HepG2 (cell line): ENCODE data around the gene RRP9. TPM values are rescaled to one million over a fixed set of nuclear protein-coding genes. Genes with fewer than 3 reads are reported as not detected.

Source experiments
- ATAC-seq: fragments of 200-7000 bp; cut with Tn5 transposase; 3 replicates; pipeline ENCODE4 v1.9.1; 2020; ENCODE audit warnings: mild to moderate bottlenecking, moderate library complexity
- BruUV-seq: library from RNA; stranded (reverse); fragments of 400-500 nt; replicated peaks from 2 replicates; lab custom pipeline; 2021; lab: Mats Ljungman, UMichigan
- CTCF ChIA-PET: fragments of 300-600 bp; formaldehyde crosslinking; extraction: SDS; loops from one replicate; lab custom pipeline; 2021; ENCODE audit warnings: low total read pairs, inconsistent platforms, low intra/inter-chr PET ratio; lab: Yijun Ruan, JAX
- POLR2A ChIA-PET: fragments of 350-600 bp; sonication (Branson Sonifier 250); formaldehyde crosslinking; loops from one replicate; lab custom pipeline; 2020; ENCODE audit warnings: antibody characterized with exemption, inconsistent platforms; lab: Yijun Ruan, JAX
- DNase-seq: peaks from one replicate; pipeline ENCODE4 v3.0.0-alpha.2; 2015; ENCODE audit warnings: low spot score
- FAIRE-seq: peaks from 3 replicates; lab custom pipeline; 2011; peaks lifted over from hg19 to GRCh38; lab: Jason Lieb, UNC
- H2AFZ ChIP-seq: one replicate; pipeline ENCODE4 v1.6.1; 2011; ENCODE audit warnings: low read length, inconsistent platforms
- H3K27ac ChIP-seq: fragments of 300-600 bp; 3 replicates; pipeline ENCODE4 v1.8.0; 2011; ENCODE audit warnings: mixed run types, mild to moderate bottlenecking, mixed read lengths, low read length, inconsistent platforms; ENCODE audit not compliant: insufficient read depth; ENCODE audit errors: extremely low read length
- H3K27me3 ChIP-seq, 2 experiments: fragments of 200-600 bp in 1 of 2; 2 replicates in 1 of 2; 3 replicates in 1 of 2; pipeline versions ENCODE4 v1.6.0 to v1.8.0; 2011; ENCODE audit warnings: low read length in 2 of 2, mild to moderate bottlenecking in 2 of 2, moderate library complexity in 2 of 2, inconsistent platforms in 1 of 2; ENCODE audit not compliant: insufficient read depth in 2 of 2, control insufficient read depth in 1 of 2
- H3K36me3 ChIP-seq, 2 experiments: fragments of 200-600 bp in 1 of 2; replicated peaks in 1 of 2; 2 replicates in 1 of 2; 3 replicates in 1 of 2; pipeline versions ENCODE4 v1.5.1 to v1.8.0; 2011; ENCODE audit warnings: low read length in 2 of 2, inconsistent platforms in 1 of 2; ENCODE audit not compliant: insufficient read depth in 2 of 2, control insufficient read depth in 1 of 2
- H3K4me1 ChIP-seq: 2 replicates; pipeline ENCODE4 v1.5.1; 2012; ENCODE audit warnings: low read length, inconsistent platforms; ENCODE audit not compliant: insufficient read depth
- H3K4me2 ChIP-seq: 2 replicates; pipeline ENCODE4 v1.6.0; 2011; ENCODE audit warnings: low read depth, low read length, inconsistent platforms
- H3K4me3 ChIP-seq, 3 experiments: fragments of 200-600 bp in 1 of 3; sonication (generic), shearing (Covaris generic) in 1 of 3; replicated peaks in 1 of 3; 2 replicates each; pipeline ENCODE4 v1.5.1; 2011 to 2016; ENCODE audit warnings: low read length in 3 of 3, inconsistent platforms in 2 of 3, low read depth in 2 of 3, mild to moderate bottlenecking in 2 of 3, control low read depth in 1 of 3, mixed read lengths in 1 of 3; ENCODE audit not compliant: insufficient read depth in 1 of 3
- H3K79me2 ChIP-seq: one replicate; pipeline ENCODE4 v1.6.1; 2011; ENCODE audit warnings: low read length, inconsistent platforms; ENCODE audit not compliant: insufficient read depth
- H3K9ac ChIP-seq: 2 replicates; pipeline ENCODE4 v1.6.0; 2011; ENCODE audit warnings: mild to moderate bottlenecking, low read depth, low read length, inconsistent platforms; ENCODE audit not compliant: insufficient read depth
- H3K9me3 ChIP-seq: 2 replicates; pipeline ENCODE4 v1.5.1; 2012; ENCODE audit warnings: mild to moderate bottlenecking, low read length
- H4K20me1 ChIP-seq: 2 replicates; pipeline ENCODE4 v1.6.0; 2011; ENCODE audit warnings: inconsistent platforms, mild to moderate bottlenecking, low read length, moderate library complexity; ENCODE audit not compliant: insufficient read depth
- CTCF ChIP-seq: sonication (generic); formaldehyde crosslinking; IDR thresholded peaks from 2 replicates; pipeline ENCODE4 v1.5.0; 2020; ENCODE audit warnings: mild to moderate bottlenecking, missing genetic modification reagents, moderate library complexity
- NCOA1 ChIP-seq: sonication (generic); formaldehyde crosslinking; IDR thresholded peaks from 2 replicates; pipeline ENCODE4 v1.9.0; 2021; ENCODE audit warnings: missing genetic modification reagents
- NONO ChIP-seq, 2 experiments: fragments of 450-650 bp in 1 of 2; sonication (generic) in 1 of 2; formaldehyde crosslinking in 1 of 2; IDR thresholded peaks in 1 of 2; conservative IDR thresholded peaks in 1 of 2; 2 replicates each; pipeline versions ENCODE4 v1.6.1 to v1.8.0; 2017 to 2022; ENCODE audit warnings: mild to moderate bottlenecking in 1 of 2, missing genetic modification reagents in 1 of 2, moderate library complexity in 1 of 2
- RFX1 ChIP-seq: fragments of 450-650 bp; IDR thresholded peaks from 2 replicates; pipeline ENCODE4 v1.6.1; 2017
- RFX3 ChIP-seq: IDR thresholded peaks from 2 replicates; pipeline ENCODE4 v1.6.1; 2016; ENCODE audit warnings: missing biosample characterization, missing genetic modification reagents
- SP1 ChIP-seq, 2 experiments: fragments of 450-650 bp in 1 of 2; sonication (generic) in 1 of 2; formaldehyde crosslinking in 1 of 2; IDR thresholded peaks; 2 replicates each; pipeline versions ENCODE4 v1.4.0 to v1.6.1; 2016 to 2020; ENCODE audit warnings: missing genetic modification reagents in 1 of 2
- STAG1 ChIP-seq: sonication (generic); formaldehyde crosslinking; IDR thresholded peaks from 2 replicates; pipeline ENCODE4 v1.4.0; 2020; ENCODE audit warnings: missing genetic modification reagents
- TEAD3 ChIP-seq: optimal IDR thresholded peaks from 2 replicates; pipeline ENCODE3; 2016; ENCODE audit warnings: borderline replicate concordance
- ZBTB33 ChIP-seq: sonication (generic); formaldehyde crosslinking; IDR thresholded peaks from 2 replicates; pipeline ENCODE4 v1.4.0; 2020; ENCODE audit warnings: missing genetic modification reagents
- ZBTB38 ChIP-seq: sonication (generic); formaldehyde crosslinking; IDR thresholded peaks from 2 replicates; pipeline ENCODE4 v1.5.1; 2020; ENCODE audit warnings: mild to moderate bottlenecking, missing genetic modification reagents
- ZBTB7B ChIP-seq: sonication (generic); formaldehyde crosslinking; IDR thresholded peaks from 2 replicates; pipeline ENCODE4 v1.4.0; 2020; ENCODE audit warnings: missing genetic modification reagents
- ZC3H4 ChIP-seq: sonication (generic); formaldehyde crosslinking; IDR thresholded peaks from 2 replicates; pipeline ENCODE4 v1.4.0; 2020; ENCODE audit warnings: missing genetic modification reagents, borderline replicate concordance
- ZMYM4 ChIP-seq: sonication (generic); formaldehyde crosslinking; IDR thresholded peaks from 2 replicates; pipeline ENCODE4 v1.8.1; 2023; ENCODE audit warnings: mild to moderate bottlenecking, missing genetic modification reagents
- ZNF101 ChIP-seq: sonication (generic); formaldehyde crosslinking; IDR thresholded peaks from 2 replicates; pipeline ENCODE4 v1.4.0; 2020; ENCODE audit warnings: mild to moderate bottlenecking, low read depth, missing genetic modification reagents, borderline replicate concordance
- ZNF572 ChIP-seq: sonication (generic); formaldehyde crosslinking; IDR thresholded peaks from 2 replicates; pipeline ENCODE4 v1.5.1; 2020; ENCODE audit warnings: mild to moderate bottlenecking, missing genetic modification reagents
- ZNF703 ChIP-seq: sonication (generic); formaldehyde crosslinking; IDR thresholded peaks from 2 replicates; pipeline ENCODE4 v1.5.1; 2020; ENCODE audit warnings: missing genetic modification reagents, mild to moderate bottlenecking, moderate library complexity, borderline replicate concordance
- ZNF709 ChIP-seq: sonication (generic); formaldehyde crosslinking; IDR thresholded peaks from 2 replicates; pipeline ENCODE4 v1.5.0; 2020; ENCODE audit warnings: mild to moderate bottlenecking, missing genetic modification reagents
- WGBS: methylation state at CpG from one replicate; pipeline ENCODE4 v1.1.6; 2017; ENCODE audit warnings: low lambda C conversion rate; 5-methylcytosine and 5-hydroxymethylcytosine counted together
- in situ Hi-C: cut with HindIII; loops from 2 replicates; pipeline ENCODE4 v1.10.0; 2017; ENCODE audit warnings: low pct_unique_long_range_greater_than_20kb; ENCODE audit not compliant: extremely low pct_ligation_motif_present
- intact Hi-C: fragments of 100-400 bp; cut with micrococcal nuclease; formaldehyde crosslinking; loops from one replicate; pipeline ENCODE4 v1.10.0; 2022; ENCODE audit not compliant: unreplicated experiment
- polyA plus RNA-seq, 8 experiments: library from polyadenylated mRNA; depleted of rRNA in 3 of 8; stranded (reverse) in 7 of 8; unstranded in 1 of 8; fragments of >200 nt; fragmentation: Illumina TruSeq in 4 of 8; extraction: Trizol in 4 of 8; gene quantifications; 2 replicates each; pipeline versions ENCODE4 v1.2.1 to v1.2.3, GENCODE V29; 2011 to 2016; ENCODE audit warnings: low read depth in 4 of 8, missing spikeins in 1 of 8, mixed read lengths in 1 of 8; ENCODE audit not compliant: insufficient read depth in 1 of 8
- total RNA-seq, 5 experiments: library from RNA; depleted of rRNA; stranded (reverse); fragments of >200 nt; fragmentation: Illumina TruSeq; extraction: Trizol; gene quantifications; 2 replicates each; pipeline ENCODE4 v1.2.3, GENCODE V29; 2016; ENCODE audit warnings: low read depth in 1 of 5
- TF ChIP-seq, protein P1 (sequence below): sonication (generic); formaldehyde crosslinking; IDR thresholded peaks from 2 replicates; pipeline ENCODE4 v1.8.0; 2022; ENCODE audit warnings: mild to moderate bottlenecking, missing genetic modification reagents, borderline replicate concordance

The RRP9 gene
- total and polyA plus RNA-seq, 2 of the 13 experiments (the other 11 are each of a cell fraction or from before 2014, with no cell fraction given), result 14.8 to 44.0 TPM

- Histone ChIP-seq H3K4me2 (peak overlapping the region; percentile 99), H3K79me2 (peaks cover 11% of the 10 kb centered on the region), H3K4me1 (peaks cover 42% of the 10 kb centered on the region), H3K9me3 (no peaks in the 10 kb centered on the region), H3K27ac (no peak overlapping the region), H4K20me1 (no peaks in the 10 kb centered on the region), H3K36me3 (peaks cover 2 to 3% of the 10 kb centered on the region in 2 experiments; a peak in 1 of 5 replicates), H2AFZ (no peak overlapping the region), H3K9ac (peak overlapping the region; percentile 94; the same call in 1 of the 2 replicates), H3K4me3 (peak overlapping the region in 1 of 3 experiments; percentile 77; a peak in 1 of 6 replicates), H3K27me3 (no peaks in the 10 kb centered on the region; a peak in 1 of 5 replicates)
- in situ Hi-C loops, result no loop called here
- 83% methylated on average over 46 of the region's 46 CpGs for WGBS
- intact Hi-C loops, result no loop called here
- ChIA-PET POLR2A (interaction anchor here (1.4 to 5.5 kb wide), 4 partner anchors 15 to 81 kb away, joined by 6 to 173 read pairs (median 19); partner anchors contain the start of genes DUSP7, PARP3, RPL29 and RRP9), CTCF (interaction anchor here (3.5 kb wide), 1 partner anchor 34 kb away, joined by 34 read pairs; the partner anchor contains the start of genes PARP3 and RRP9)
- TSS peak; percentile 77 for BruUV-seq
- ATAC-seq (no peak), DNase-seq (peak; percentile 50), FAIRE-seq (no peak)
- no peak for TF ChIP-seq SP1 (IDR thresholded peaks at IDR 0.05)
- 0 out of 2 replicates have a peak, but pooled peaks have one; percentile 23 for TF ChIP-seq SP1 (CRISPR knock-in tag; IDR thresholded peaks at IDR 0.05)
- TF ChIP-seq ZC3H4 (CRISPR knock-in tag), result 0 out of 2 replicates have a peak, but pooled peaks have one; percentile 13
- no peak for TF ChIP-seq NONO (IDR thresholded peaks at IDR 0.05)
- TF ChIP-seq NONO (CRISPR knock-in tag; conservative IDR thresholded peaks at IDR 0.05), result peak; percentile 13; the same call in 1 of the 2 replicates
- peak; percentile 33 for TF ChIP-seq CTCF (CRISPR knock-in tag)
- 0 out of 2 replicates have a peak, but pooled peaks have one; percentile 49 for TF ChIP-seq ZBTB38 (CRISPR knock-in tag)
- 0 out of 2 replicates have a peak, but pooled peaks have one; percentile 48 for TF ChIP-seq NCOA1 (CRISPR knock-in tag)
- TF ChIP-seq RFX3 (CRISPR knock-in tag), result peak; percentile 78
- no peak for TF ChIP-seq ZNF703 (CRISPR knock-in tag)
- TF ChIP-seq RFX1, result peak; percentile 70
- 0 out of 2 replicates have a peak, but pooled peaks have one; percentile 24 for TF ChIP-seq ZMYM4 (CRISPR knock-in tag)
- TF ChIP-seq, protein P1, sequence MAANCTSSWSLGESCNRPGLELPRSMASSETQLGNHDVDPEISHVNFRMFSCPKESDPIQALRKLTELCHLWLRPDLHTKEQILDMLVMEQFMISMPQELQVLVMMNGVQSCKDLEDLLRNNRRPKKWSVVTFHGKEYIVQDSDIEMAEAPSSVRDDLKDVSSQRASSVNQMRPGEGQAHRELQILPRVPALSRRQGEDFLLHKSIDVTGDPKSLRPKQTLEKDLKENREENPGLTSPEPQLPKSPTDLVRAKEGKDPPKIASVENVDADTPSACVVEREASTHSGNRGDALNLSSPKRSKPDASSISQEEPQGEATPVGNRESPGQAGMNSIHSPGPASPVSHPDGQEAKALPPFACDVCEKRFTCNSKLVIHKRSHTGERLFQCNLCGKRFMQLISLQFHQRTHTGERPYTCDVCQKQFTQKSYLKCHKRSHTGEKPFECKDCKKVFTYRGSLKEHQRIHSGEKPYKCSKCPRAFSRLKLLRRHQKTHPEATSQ, result no peak
- TF ChIP-seq ZNF101 (CRISPR knock-in tag), result no peak
- TF ChIP-seq STAG1 (CRISPR knock-in tag), result peak; percentile 7; the same call in 1 of the 2 replicates
- TF ChIP-seq TEAD3, result peak; percentile 10
- peak; percentile 100 for TF ChIP-seq ZBTB33
- 0 out of 2 replicates have a peak, but pooled peaks have one; percentile 11 for TF ChIP-seq ZNF709 (CRISPR knock-in tag)
- 0 out of 2 replicates have a peak, but pooled peaks have one; percentile 23 for TF ChIP-seq ZBTB7B
- TF ChIP-seq ZNF572 (CRISPR knock-in tag), result 0 out of 2 replicates have a peak, but pooled peaks have one; percentile 38
Measured at GRCh38 chr3:51975852-51976549, 34.3 kb upstream of the RRP9 start.
